ENCODE results near the gene PIGBOS1.

GRCh38 chr15:55318588-55319494 is at the start of gene PIGBOS1, which contains the start of gene PIGB:
- TF ChIP-seq CTCF (IDR thresholded peaks at IDR 0.05) (peak in 1 of 3 experiments; percentile 16), POLR2A (IDR thresholded peaks at IDR 0.05) (peak; percentile 5)
